NK-92 (cell line): Measurements from ENCODE around the gene BRI3BP.
"Not testable (repeated sequence)": the region's sequence is repeated elsewhere in the genome, so short reads cannot be mapped to it uniquely, and the experiment has no call there.

ENCODE experiments used
- DNase-seq: peaks from one replicate; lab custom pipeline; 2025; ENCODE audit not compliant: unreplicated experiment; lab: John Stamatoyannopoulos, UW

The BRI3BP gene

GRCh38 chr12:125021096-125021495 is 27.7 kb downstream of the BRI3BP start:
- DNase-seq = no peak

- no peak for DNase-seq
Measured at GRCh38 chr12:125021771-125022170, 28.3 kb downstream of the BRI3BP start.

GRCh38 chr12:125023065-125023464 is 29.6 kb downstream of the BRI3BP start:
- DNase-seq = no peak

GRCh38 chr12:125024949-125025563 is 31.6 kb downstream of the BRI3BP start:
- no peak for DNase-seq

GRCh38 chr12:125025606-125026235 is 32.3 kb downstream of the BRI3BP start:
- DNase-seq = no peak

GRCh38 chr12:125028106-125028505 is 34.7 kb downstream of the BRI3BP start:
- no peak for DNase-seq

- DNase-seq = no peak
Measured at GRCh38 chr12:125029761-125030358, 36.4 kb downstream of the BRI3BP start.

GRCh38 chr12:125031471-125031870 is 38.0 kb downstream of the BRI3BP start:
- DNase-seq = not testable (repeated sequence)

- no peak for DNase-seq
Measured at GRCh38 chr12:125032466-125033152, 39.2 kb downstream of the BRI3BP start.

- no peak for DNase-seq
Measured at GRCh38 chr12:125033288-125033687, 39.8 kb downstream of the BRI3BP start.

GRCh38 chr12:125038976-125039625 is 45.7 kb downstream of the BRI3BP start:
- no peak for DNase-seq

- DNase-seq = no peak
Measured at GRCh38 chr12:125049093-125049458, 55.6 kb downstream of the BRI3BP start.

- DNase-seq = no peak
Measured at GRCh38 chr12:125050446-125050845, 57.0 kb downstream of the BRI3BP start.

- no peak for DNase-seq
Measured at GRCh38 chr12:125050868-125051267, 57.4 kb downstream of the BRI3BP start.

GRCh38 chr12:125053821-125054220 is 60.4 kb downstream of the BRI3BP start:
- DNase-seq = no peak

- no peak for DNase-seq
Measured at GRCh38 chr12:125055591-125055990, 62.1 kb downstream of the BRI3BP start.

- no peak for DNase-seq
Measured at GRCh38 chr12:125056306-125056705, 62.9 kb downstream of the BRI3BP start.

- no peak for DNase-seq
Measured at GRCh38 chr12:125057708-125058107, 64.3 kb downstream of the BRI3BP start.

- no peak for DNase-seq
Measured at GRCh38 chr12:125061229-125061628, 67.8 kb downstream of the BRI3BP start.

- DNase-seq = not testable (repeated sequence)
Measured at GRCh38 chr12:125063522-125063921, 70.1 kb downstream of the BRI3BP start.

GRCh38 chr12:125064492-125064891 is 71.0 kb downstream of the BRI3BP start:
- DNase-seq = no peak
